ENCODE data around the gene KCNK4. TPM values are rescaled to one million over a fixed set of nuclear protein-coding genes. Genes with fewer than 3 reads are reported as not detected.

Gene KCNK4
- total and polyA plus RNA-seq, 4 donors = not detected

- Histone ChIP-seq H3K36me3 (ENCODE audit: control insufficient read depth in 4 of 4, insufficient read depth in 3 of 4, low read depth in 1 of 4, low read length in 3 of 4) (peaks cover 0 to 12% (median 6%) of the 10 kb centered on the region in 4 donors), H3K27me3 (ENCODE audit: control insufficient read depth in 4 of 4, insufficient read depth in 4 of 4, low read length in 3 of 4) (no peaks in the 10 kb centered on the region), H3K4me1 (ENCODE audit: control insufficient read depth in 4 of 4, insufficient read depth in 4 of 4, low read length in 3 of 4) (peaks cover 2 to 26% (median 23%) of the 10 kb centered on the region in 4 donors), H3K9ac (ENCODE audit: low read depth in 1 of 2, low read length in 2 of 2) (no peak overlapping the region), H3K27ac (ENCODE audit: low read depth in 1 of 2, low read length in 2 of 2) (no peak overlapping the region), H3K4me3 (ENCODE audit: low read depth in 1 of 3, low read length in 3 of 3) (no peak overlapping the region), H3K9me3 (ENCODE audit: control insufficient read depth in 4 of 4, low read length in 3 of 4) (no peaks in the 10 kb centered on the region)
- no peak for DNase-seq (ENCODE audit: low spot score)
- TF ChIP-seq REST (IDR thresholded peaks at IDR 0.05) (no peak), YY1 (IDR thresholded peaks at IDR 0.05) (no peak), ATF3 (IDR thresholded peaks at IDR 0.05) (no peak), FOXA2 (IDR thresholded peaks at IDR 0.05) (no peak)
- WGBS = 97% methylated on average over 22 of the region's 22 CpGs
Observed at GRCh38 chr11:64281957-64282770, 8.9 kb upstream of the KCNK4 start.

GRCh38 chr11:64283092-64283491 is 8.0 kb upstream of the KCNK4 start:
- Histone ChIP-seq H3K9ac (ENCODE audit: low read depth in 1 of 2, low read length in 2 of 2) (peak overlapping the region in 1 of 2 donors; percentile 3), H3K36me3 (ENCODE audit: control insufficient read depth in 4 of 4, insufficient read depth in 3 of 4, low read depth in 1 of 4, low read length in 3 of 4) (peaks cover 0 to 11% (median 4%) of the 10 kb centered on the region in 4 donors)
- WGBS = 93% methylated on average over 3 of the region's 3 CpGs

More at GRCh38 chr11:64283092-64283491, 8.0 kb upstream of the KCNK4 start:
- Histone ChIP-seq H3K27me3 (ENCODE audit: control insufficient read depth in 4 of 4, insufficient read depth in 4 of 4, low read length in 3 of 4) (no peaks in the 10 kb centered on the region), H3K9me3 (ENCODE audit: control insufficient read depth in 4 of 4, low read length in 3 of 4) (no peaks in the 10 kb centered on the region), H3K4me3 (ENCODE audit: low read depth in 1 of 3, low read length in 3 of 3) (no peak overlapping the region), H3K4me1 (ENCODE audit: control insufficient read depth in 4 of 4, insufficient read depth in 4 of 4, low read length in 3 of 4) (peaks cover 2 to 27% (median 23%) of the 10 kb centered on the region in 4 donors), H3K27ac (ENCODE audit: low read depth in 1 of 2, low read length in 2 of 2) (no peak overlapping the region)
- no peak for DNase-seq (ENCODE audit: low spot score)
- TF ChIP-seq ATF3 (IDR thresholded peaks at IDR 0.05) (no peak), HNF4A (conservative IDR thresholded peaks at IDR 0.05) (no peak), FOXA2 (IDR thresholded peaks at IDR 0.05) (no peak), ZBTB33 (IDR thresholded peaks at IDR 0.05) (no peak), NR2F2 (IDR thresholded peaks at IDR 0.05) (no peak), CTCF (IDR thresholded peaks at IDR 0.05; ENCODE audit: low read depth, low read length, missing input control) (no peak), RAD21 (IDR thresholded peaks at IDR 0.05) (no peak), HNF4G (IDR thresholded peaks at IDR 0.05) (no peak), YY1 (IDR thresholded peaks at IDR 0.05) (no peak)

Data from liver (tissue), 9 donors.